GM21526 (cell line): Measurements from ENCODE around the gene TTLL6.
"Not testable (repeated sequence)": the region's sequence is repeated elsewhere in the genome, so short reads cannot be mapped to it uniquely, and the experiment has no call there.

ENCODE experiments used
- ATAC-seq: cut with Tn5 transposase; IDR thresholded peaks from one replicate; pipeline ENCODE4 v1.9.1; 2021; ENCODE audit warnings: moderate library complexity; ENCODE audit not compliant: unreplicated experiment, low FRiP score

The TTLL6 gene

GRCh38 chr17:48725288-48726064 lies 91.6 kb downstream of the TTLL6 start:
- no peak for ATAC-seq

GRCh38 chr17:48725004-48725287 lies 92.1 kb downstream of the TTLL6 start:
- ATAC-seq = no peak

DNA sequence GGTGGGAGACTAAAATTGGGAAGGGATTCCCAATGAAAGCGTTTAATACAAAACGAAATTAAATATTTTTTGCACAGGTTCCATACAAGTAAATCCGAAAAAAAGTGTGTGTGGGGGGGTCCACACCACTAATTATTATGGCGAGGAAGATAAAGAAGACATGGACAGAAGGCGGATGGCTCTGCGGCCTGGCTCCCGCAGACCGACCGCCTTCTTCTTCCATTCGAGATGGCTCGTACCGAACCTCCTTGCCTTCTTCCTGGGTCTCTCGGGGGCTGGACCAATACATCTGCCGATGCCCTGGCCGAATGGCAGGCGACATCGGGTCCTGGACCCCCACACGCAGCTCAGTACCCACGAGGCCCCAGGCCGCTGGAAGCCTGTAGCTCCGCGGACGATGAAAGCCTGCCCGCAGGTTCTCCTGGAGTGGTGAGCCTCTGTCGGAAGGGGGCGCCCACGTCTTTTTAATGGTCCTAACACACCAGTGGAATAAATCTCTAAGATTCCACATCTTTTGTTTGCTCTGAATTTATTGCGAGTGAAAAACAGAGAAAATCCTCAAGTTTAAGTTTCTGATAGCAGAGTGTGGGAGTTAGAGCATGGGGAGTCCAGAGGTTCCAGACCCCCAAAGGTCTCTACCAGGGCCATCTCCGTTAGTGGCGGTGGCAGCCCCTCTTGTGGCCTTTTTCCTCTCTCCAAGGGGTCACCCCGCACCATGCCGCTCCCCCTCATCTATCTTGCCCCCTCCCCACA lies 92.6 kb downstream of the TTLL6 start:
- ATAC-seq = no peak

GRCh38 chr17:48723423-48724250 lies 93.4 kb downstream of the TTLL6 start:
- ATAC-seq = no peak

DNA sequence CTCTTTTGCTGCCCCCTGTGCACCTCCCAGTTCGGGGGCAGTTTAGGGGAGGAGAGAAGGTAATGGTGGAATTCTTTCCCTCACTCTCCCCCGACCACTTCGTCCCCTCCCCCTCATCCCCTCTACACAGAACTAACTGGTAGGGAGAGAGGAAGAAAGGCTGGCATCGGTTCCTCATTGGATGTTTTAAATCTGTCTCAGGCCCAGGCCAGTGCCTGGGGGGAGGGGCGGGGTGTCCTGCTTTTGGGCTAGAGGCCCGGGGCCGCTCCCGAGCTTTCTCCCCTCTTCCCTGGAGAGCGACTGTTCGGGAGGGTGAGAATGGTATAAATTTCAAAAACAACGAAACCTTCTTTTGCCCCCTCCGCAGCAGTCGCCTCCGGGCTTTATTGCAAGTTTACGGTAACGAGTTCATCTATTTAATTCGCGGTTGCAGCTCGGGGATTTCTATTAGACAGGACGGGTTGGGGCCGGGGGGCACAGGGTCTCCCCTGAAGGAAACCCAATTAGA lies 94.1 kb downstream of the TTLL6 start, which contains the start of gene PRAC2:
PRAC2 (plus strand) TSS at position 271 of the 508 bp plus-strand sequence. CDS start 1,226 bp downstream, outside the sequence.
- ATAC-seq = no peak

- no peak for ATAC-seq
These were observed 94.7 kb downstream of the TTLL6 start, which contains the start of gene PRAC1 for GRCh38 chr17:48722201-48722907. TSS of gene PRAC1 (minus strand) at chr17:48722518. CDS start at chr17:48722392, 126 bp downstream.

DNA sequence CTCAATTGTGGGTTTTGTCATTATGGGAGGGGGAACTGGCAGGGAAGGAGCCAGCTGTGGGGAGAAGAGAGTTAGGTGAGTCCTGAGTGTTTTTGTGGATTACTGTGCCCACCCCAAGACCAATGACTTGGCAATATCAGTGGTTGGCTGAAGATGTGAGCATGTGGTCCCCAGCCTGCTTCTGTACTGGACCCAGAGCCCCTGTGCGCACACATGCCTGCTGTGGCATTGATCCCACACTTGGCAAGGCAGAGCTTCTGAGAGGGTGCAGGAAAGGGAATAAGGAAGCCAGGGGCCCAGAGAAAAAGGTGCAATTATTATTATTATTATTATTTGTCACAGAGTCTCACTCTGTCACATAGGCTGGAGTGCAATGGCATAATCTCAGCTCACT lies 96.0 kb downstream of the TTLL6 start:
- ATAC-seq = no peak

- ATAC-seq = no peak
These were observed 96.6 kb downstream of the TTLL6 start for GRCh38 chr17:48720266-48721008.

- ATAC-seq = no peak
These were observed 97.3 kb downstream of the TTLL6 start for GRCh38 chr17:48719642-48720265.

DNA sequence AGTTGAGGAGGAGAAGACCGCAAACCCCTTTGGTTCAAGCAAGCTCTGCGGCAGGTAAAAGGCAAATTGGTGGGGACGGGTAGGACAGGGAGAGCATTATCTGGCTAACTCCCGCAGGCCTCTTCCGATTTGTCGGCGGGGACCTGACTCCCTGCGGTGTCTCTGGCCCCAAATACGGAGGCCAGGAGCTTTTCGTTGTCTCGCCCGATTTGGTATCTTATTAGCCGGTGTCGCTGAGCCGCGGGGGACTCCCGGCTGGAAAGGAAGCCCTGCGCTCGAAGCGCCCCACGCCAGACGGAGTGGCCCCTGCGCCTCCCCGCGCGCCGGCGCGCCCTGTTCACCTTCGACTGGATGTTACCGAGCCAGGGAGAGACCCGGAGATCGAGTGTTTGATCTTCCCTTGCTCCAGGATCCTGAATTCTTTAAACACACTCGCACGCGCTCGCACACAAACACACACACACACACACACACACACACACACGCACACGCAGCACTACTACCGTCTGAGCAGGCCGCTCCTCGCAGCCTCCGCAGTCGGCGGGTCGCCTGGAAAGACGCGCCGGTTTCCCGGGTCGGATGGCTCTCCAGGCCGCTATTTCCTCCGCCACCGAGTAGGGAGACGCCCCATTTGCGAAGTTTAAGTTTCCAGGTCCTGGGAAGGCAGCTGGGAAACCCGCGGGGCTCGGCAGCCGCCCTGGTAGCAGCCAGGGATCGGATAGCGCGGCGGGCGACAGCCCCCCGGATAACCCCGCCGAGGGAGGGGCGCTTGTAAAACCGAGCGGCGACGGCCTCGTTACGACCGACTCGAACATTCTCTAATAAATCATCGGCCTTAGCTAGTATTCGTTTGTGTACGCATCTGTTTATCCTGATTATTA lies 98.0 kb downstream of the TTLL6 start:
- no peak for ATAC-seq

GRCh38 chr17:48718227-48718760 lies 98.7 kb downstream of the TTLL6 start:
- ATAC-seq = no peak

GRCh38 chr17:48717367-48718226 lies 99.4 kb downstream of the TTLL6 start:
- no peak for ATAC-seq

DNA sequence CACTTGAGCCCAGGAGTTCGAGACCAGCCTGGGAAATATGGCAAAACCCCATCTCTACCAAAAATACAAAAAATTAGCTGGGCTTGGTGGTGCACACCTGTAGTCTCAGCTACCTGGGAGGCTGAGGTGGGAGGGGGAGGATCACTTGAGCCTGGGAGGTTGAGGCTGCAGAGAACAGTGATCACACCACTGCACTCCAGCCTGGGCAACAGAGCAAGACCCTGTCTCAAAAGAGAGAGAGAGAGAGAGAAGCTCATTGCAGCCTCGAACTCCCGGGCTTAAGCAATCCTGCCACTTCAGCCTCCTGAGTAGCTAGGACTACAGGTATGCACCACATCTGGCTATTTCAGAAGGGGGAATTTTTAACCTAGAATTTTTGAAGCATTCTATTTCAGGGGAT lies 100.5 kb downstream of the TTLL6 start:
- not testable (repeated sequence) for ATAC-seq

GRCh38 chr17:48715496-48716399 lies 101.3 kb downstream of the TTLL6 start:
- no peak for ATAC-seq
